ENCODE data around the gene RXFP4.
"Not testable (repeated sequence)": the region's sequence is repeated elsewhere in the genome, so short reads cannot be mapped to it uniquely, and the experiment has no call there.

RXFP4 gene

GRCh38 chr1:155940993-155941844, at the start of gene RXFP4:
TSS of gene RXFP4 (plus strand) at chr1:155941638. CDS start at chr1:155941710, 72 bp downstream.
- peak; percentile 27 for DNase-seq (ENCODE audit: low spot score)

GRCh38 chr1:155892796-155893195, 48.6 kb upstream of the RXFP4 start:
- peak; percentile 85 for DNase-seq (ENCODE audit: low spot score)

- peak; percentile 91 for DNase-seq (ENCODE audit: low spot score)
These were observed 47.9 kb upstream of the RXFP4 start for GRCh38 chr1:155893389-155894142.

GRCh38 chr1:155895617-155896016, 45.8 kb upstream of the RXFP4 start:
- peak; percentile 18 for DNase-seq (ENCODE audit: low spot score)

GRCh38 chr1:155896476-155896875, 45.0 kb upstream of the RXFP4 start:
- not testable (repeated sequence) for DNase-seq (ENCODE audit: low spot score)

- no peak for DNase-seq (ENCODE audit: low spot score)
These were observed 43.7 kb upstream of the RXFP4 start for GRCh38 chr1:155897746-155898145.

- DNase-seq (ENCODE audit: low spot score): no peak
These were observed 42.5 kb upstream of the RXFP4 start for GRCh38 chr1:155898888-155899287.

- DNase-seq (ENCODE audit: low spot score): no peak
These were observed 41.8 kb upstream of the RXFP4 start for GRCh38 chr1:155899683-155900082.

- no peak for DNase-seq (ENCODE audit: low spot score)
These were observed 41.3 kb upstream of the RXFP4 start for GRCh38 chr1:155900161-155900560.

GRCh38 chr1:155904261-155904660, 37.2 kb upstream of the RXFP4 start:
- no peak for DNase-seq (ENCODE audit: low spot score)

- DNase-seq (ENCODE audit: low spot score): peak; percentile 71
These were observed 31.5 kb upstream of the RXFP4 start for GRCh38 chr1:155909894-155910293.

GRCh38 chr1:155910621-155911121, 30.8 kb upstream of the RXFP4 start:
- DNase-seq (ENCODE audit: low spot score): peak; percentile 57

- peak; percentile 91 for DNase-seq (ENCODE audit: low spot score)
These were observed 30.0 kb upstream of the RXFP4 start, which contains the start of gene RIT1 for GRCh38 chr1:155911156-155912055. TSS of gene RIT1 (minus strand) at chr1:155911349. CDS start at chr1:155910761, 588 bp downstream.

- DNase-seq (ENCODE audit: low spot score): peak; percentile 51
These were observed 29.3 kb upstream of the RXFP4 start for GRCh38 chr1:155912056-155912536.

- peak; percentile 15 for DNase-seq (ENCODE audit: low spot score)
These were observed 27.3 kb upstream of the RXFP4 start for GRCh38 chr1:155913969-155914757.

GRCh38 chr1:155918660-155919059, 22.8 kb upstream of the RXFP4 start:
- no peak for DNase-seq (ENCODE audit: low spot score)

GRCh38 chr1:155919801-155920200, 21.6 kb upstream of the RXFP4 start:
- no peak for DNase-seq (ENCODE audit: low spot score)

- no peak for DNase-seq (ENCODE audit: low spot score)
These were observed 20.7 kb upstream of the RXFP4 start for GRCh38 chr1:155920717-155921116.

- no peak for DNase-seq (ENCODE audit: low spot score)
These were observed 15.9 kb upstream of the RXFP4 start for GRCh38 chr1:155925506-155925905.

- no peak for DNase-seq (ENCODE audit: low spot score)
These were observed 12.4 kb upstream of the RXFP4 start for GRCh38 chr1:155929057-155929456.

GRCh38 chr1:155930725-155931124, 10.7 kb upstream of the RXFP4 start:
- not testable (repeated sequence) for DNase-seq (ENCODE audit: low spot score)

Measured in kidney tubule cell (primary cell).